ENCODE data around the gene PODXL. TPM values are rescaled to one million over a fixed set of nuclear protein-coding genes. Genes with fewer than 3 reads are reported as not detected.
"Not testable (repeated sequence)": the region's sequence is repeated elsewhere in the genome, so short reads cannot be mapped to it uniquely, and the experiment has no call there.

The PODXL gene
- total and polyA plus RNA-seq, 2 donors (not counting 3 experiments of a cell fraction or from before 2014, with no cell fraction given), result 86.4 to 156 TPM

DNA sequence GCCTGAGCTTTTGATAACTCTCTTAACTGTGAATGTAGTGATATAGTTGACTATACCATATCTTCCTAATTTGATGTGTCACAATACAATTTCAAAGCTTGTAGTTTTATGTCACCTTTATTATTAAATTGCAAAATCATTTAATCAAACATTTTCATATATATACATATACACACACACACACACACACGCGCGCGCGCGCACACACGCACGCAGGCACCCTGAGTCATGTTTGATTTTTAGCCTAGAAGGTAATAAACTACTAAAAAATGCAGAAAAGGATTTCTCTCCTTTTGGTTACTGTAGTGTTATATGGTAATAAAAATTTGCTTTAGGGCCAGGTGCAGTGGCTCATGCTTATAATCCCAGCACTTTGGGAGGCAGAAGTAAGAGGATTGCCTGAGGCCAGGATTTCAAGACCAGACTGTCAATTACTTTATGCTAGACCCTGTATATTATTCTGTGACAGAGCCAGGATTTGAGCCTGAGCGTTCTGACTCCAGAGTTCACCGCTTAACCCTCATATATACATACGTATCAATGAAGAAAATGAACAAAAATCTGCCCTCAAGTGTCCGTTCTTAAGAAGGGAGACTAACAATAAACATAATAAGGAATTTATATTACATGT, 89.6 kb downstream of the PODXL start:
- ChIA-PET POLR2A (no interaction called here), CTCF (no interaction called here)
- intact Hi-C loops (cut with micrococcal nuclease), result no loop called here
- Histone ChIP-seq H2AFZ (ENCODE audit: low read depth, low read length) (no peak overlapping the region), H3K36me3 (ENCODE audit: control insufficient read depth in 2 of 2, extremely low read depth in 1 of 2, insufficient read depth in 2 of 2, low read length in 2 of 2) (peaks cover 2 to 18% of the 10 kb centered on the region in 2 experiments), H3K4me1 (ENCODE audit: control insufficient read depth, extremely low read depth, insufficient read depth, low read length) (no peaks in the 10 kb centered on the region), H3K27me3 (ENCODE audit: control insufficient read depth in 2 of 2, insufficient read depth in 2 of 2, low read length in 2 of 2) (no peaks in the 10 kb centered on the region), H3K4me3 (replicated peaks in 1 of 3; ENCODE audit: insufficient read depth in 1 of 3, low read depth in 1 of 3, low read length in 3 of 3) (no peak overlapping the region), H3K27ac (ENCODE audit: insufficient read depth, low read depth, low read length) (no peak overlapping the region), H3K9ac (replicated peaks; ENCODE audit: extremely low read depth, insufficient read depth, low read length) (no peak overlapping the region), H3K4me2 (ENCODE audit: insufficient read depth, low read length) (no peak overlapping the region), H3K79me2 (ENCODE audit: control insufficient read depth, insufficient read depth, low read length) (no peaks in the 10 kb centered on the region), H4K20me1 (replicated peaks; ENCODE audit: control insufficient read depth, extremely low read depth, insufficient read depth, low read length) (no peaks in the 10 kb centered on the region), H3K9me1 (replicated peaks; ENCODE audit: control insufficient read depth, extremely low read depth, insufficient read depth, low read length) (no peaks in the 10 kb centered on the region), H3K9me3 (replicated peaks; ENCODE audit: control insufficient read depth, insufficient read depth, low read length) (no peaks in the 10 kb centered on the region)
- dilution Hi-C loops (cut with MboI; ENCODE audit: extremely low pct_ligation_motif_present, low sequenced_read_pairs), result no loop called here
- FAIRE-seq (no peak), DNase-seq (ENCODE audit: low read depth, low spot score) (no peak)
- no peak for TF ChIP-seq MYC (IDR thresholded peaks at IDR 0.05; ENCODE audit: low read depth, low read length)
- BruUV-seq (replicated peaks), result no TSS peak

DNA sequence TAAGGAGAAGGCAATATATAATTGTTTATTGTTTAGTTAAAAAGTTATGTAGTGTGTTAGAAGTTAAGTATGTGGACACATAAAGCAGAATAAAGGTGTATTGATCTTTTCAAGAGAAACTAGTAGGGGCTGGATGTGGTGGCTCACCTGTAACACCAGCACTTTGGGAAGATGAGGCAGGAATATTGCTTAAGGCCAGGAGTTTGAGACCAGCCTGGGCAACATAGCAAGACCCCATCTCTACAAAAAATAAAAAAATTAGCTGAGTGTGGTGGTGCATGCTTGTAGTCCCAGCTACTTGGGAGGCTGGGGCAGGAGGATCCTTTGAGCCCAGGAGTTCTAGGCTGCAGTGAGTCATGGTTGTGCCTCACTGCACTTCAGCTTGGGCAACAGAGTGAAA, 93.7 kb downstream of the PODXL start:
- intact Hi-C loops (cut with micrococcal nuclease); POLR2A ChIA-PET: not testable (repeated sequence)

More for the DNA sequence above, 93.7 kb downstream of the PODXL start:
- H3K27ac ChIP-seq (ENCODE audit: insufficient read depth, low read depth, low read length); H4K20me1 ChIP-seq (replicated peaks; ENCODE audit: control insufficient read depth, extremely low read depth, insufficient read depth, low read length); H3K9me1 ChIP-seq (replicated peaks; ENCODE audit: control insufficient read depth, extremely low read depth, insufficient read depth, low read length); BruUV-seq (replicated peaks); H2AFZ ChIP-seq (ENCODE audit: low read depth, low read length); DNase-seq (ENCODE audit: low read depth, low spot score); H3K4me1 ChIP-seq (ENCODE audit: control insufficient read depth, extremely low read depth, insufficient read depth, low read length); H3K9me3 ChIP-seq (replicated peaks; ENCODE audit: control insufficient read depth, insufficient read depth, low read length); H3K4me2 ChIP-seq (ENCODE audit: insufficient read depth, low read length); FAIRE-seq; H3K79me2 ChIP-seq (ENCODE audit: control insufficient read depth, insufficient read depth, low read length); H3K27me3 ChIP-seq (ENCODE audit: control insufficient read depth in 2 of 2, insufficient read depth in 2 of 2, low read length in 2 of 2); H3K9ac ChIP-seq (replicated peaks; ENCODE audit: extremely low read depth, insufficient read depth, low read length); H3K4me3 ChIP-seq (replicated peaks in 1 of 3; ENCODE audit: insufficient read depth in 1 of 3, low read depth in 1 of 3, low read length in 3 of 3); dilution Hi-C loops (cut with MboI; ENCODE audit: extremely low pct_ligation_motif_present, low sequenced_read_pairs): not testable (repeated sequence)
- peaks cover 0 to 10% of the 10 kb centered on the region in 2 experiments for H3K36me3 ChIP-seq (ENCODE audit: control insufficient read depth in 2 of 2, extremely low read depth in 1 of 2, insufficient read depth in 2 of 2, low read length in 2 of 2)
- CTCF ChIA-PET, result interaction anchor here (0.9 to 1.5 kb wide), 3 partner anchors 11 to 26 kb away, joined by 3 read pairs; no protein-coding TSS in a partner anchor

Data from endothelial cell of umbilical vein (primary cell).